ENCODE measurements around the gene FGF19. TPM values are rescaled to one million over a fixed set of nuclear protein-coding genes. Genes with fewer than 3 reads are reported as not detected.
A peak's percentile ranks its signal among the peaks of the same experiment; 100 is the strongest.

The FGF19 gene
- total RNA-seq, 2 donors from 2014 or later, result not detected

GRCh38 chr11:69685348-69685747, 18.5 kb downstream of the FGF19 start:
- Mint-ChIP-seq H3K4me1 (peaks cover 7% of the 10 kb centered on the region), H3K27ac (no peak overlapping the region), H3K36me3 (ENCODE audit: low read depth) (no peaks in the 10 kb centered on the region), H3K27me3 (peaks cover 29% of the 10 kb centered on the region), H3K4me3 (no peak overlapping the region)
- H3K9me3 ChIP-seq (ENCODE audit: control insufficient read depth, low read length, poor library complexity, severe bottlenecking), result no peaks in the 10 kb centered on the region
- ATAC-seq, result no peak
- DNase-seq, result no peak

- H3K4me3 Mint-ChIP-seq, result no peak overlapping the region
- H3K4me1 Mint-ChIP-seq, result peaks cover 7% of the 10 kb centered on the region
- peaks cover 22% of the 10 kb centered on the region for H3K27me3 Mint-ChIP-seq
- ATAC-seq (no peak), DNase-seq (no peak)
- no peaks in the 10 kb centered on the region for H3K9me3 ChIP-seq (ENCODE audit: control insufficient read depth, low read length, poor library complexity, severe bottlenecking)
- no peaks in the 10 kb centered on the region for H3K36me3 Mint-ChIP-seq (ENCODE audit: low read depth)
- H3K27ac Mint-ChIP-seq, result no peak overlapping the region
Measured at GRCh38 chr11:69684651-69685050, 19.2 kb downstream of the FGF19 start.

GRCh38 chr11:69683764-69684333, 20.0 kb downstream of the FGF19 start:
- Mint-ChIP-seq H3K4me3 (no peak overlapping the region), H3K27ac (no peak overlapping the region), H3K36me3 (ENCODE audit: low read depth) (no peaks in the 10 kb centered on the region), H3K27me3 (peaks cover 14% of the 10 kb centered on the region), H3K4me1 (peaks cover 7% of the 10 kb centered on the region)
- H3K9me3 ChIP-seq (ENCODE audit: control insufficient read depth, low read length, poor library complexity, severe bottlenecking), result no peaks in the 10 kb centered on the region
- ATAC-seq (no peak), DNase-seq (no peak)

- Mint-ChIP-seq H3K27me3 (peaks cover 7% of the 10 kb centered on the region), H3K4me1 (peaks cover 7% of the 10 kb centered on the region), H3K27ac (no peak overlapping the region), H3K4me3 (no peak overlapping the region), H3K36me3 (ENCODE audit: low read depth) (no peaks in the 10 kb centered on the region)
- ATAC-seq, result no peak
- DNase-seq, result no peak
- H3K9me3 ChIP-seq (ENCODE audit: control insufficient read depth, low read length, poor library complexity, severe bottlenecking), result no peaks in the 10 kb centered on the region
Measured at GRCh38 chr11:69682681-69683326, 21.0 kb downstream of the FGF19 start.

GRCh38 chr11:69682221-69682620, 21.6 kb downstream of the FGF19 start:
- ATAC-seq (no peak), DNase-seq (no peak)
- H3K4me1 Mint-ChIP-seq, result peaks cover 7% of the 10 kb centered on the region
- no peak overlapping the region for H3K4me3 Mint-ChIP-seq
- no peaks in the 10 kb centered on the region for H3K9me3 ChIP-seq (ENCODE audit: control insufficient read depth, low read length, poor library complexity, severe bottlenecking)
- H3K36me3 Mint-ChIP-seq (ENCODE audit: low read depth), result no peaks in the 10 kb centered on the region
- H3K27me3 Mint-ChIP-seq, result peaks cover 4% of the 10 kb centered on the region
- H3K27ac Mint-ChIP-seq, result no peak overlapping the region

- Mint-ChIP-seq H3K4me3 (no peak overlapping the region), H3K4me1 (peaks cover 5% of the 10 kb centered on the region), H3K27ac (no peak overlapping the region), H3K36me3 (ENCODE audit: low read depth) (no peaks in the 10 kb centered on the region), H3K27me3 (no peaks in the 10 kb centered on the region)
- DNase-seq, result no peak
- no peaks in the 10 kb centered on the region for H3K9me3 ChIP-seq (ENCODE audit: control insufficient read depth, low read length, poor library complexity, severe bottlenecking)
- no peak for ATAC-seq
Measured at GRCh38 chr11:69680688-69681087, 23.1 kb downstream of the FGF19 start.

- ATAC-seq (no peak), DNase-seq (no peak)
- Mint-ChIP-seq H3K27me3 (no peaks in the 10 kb centered on the region), H3K36me3 (ENCODE audit: low read depth) (no peaks in the 10 kb centered on the region), H3K4me3 (no peak overlapping the region), H3K4me1 (peaks cover 23% of the 10 kb centered on the region), H3K27ac (no peak overlapping the region)
- H3K9me3 ChIP-seq (ENCODE audit: control insufficient read depth, low read length, poor library complexity, severe bottlenecking), result no peaks in the 10 kb centered on the region
Measured at GRCh38 chr11:69677749-69678148, 26.1 kb downstream of the FGF19 start.

GRCh38 chr11:69674886-69675714, 28.7 kb downstream of the FGF19 start, which contains the start of gene LTO1:
TSS of gene LTO1 (minus strand) at chr11:69675353. CDS start at chr11:69675239, 114 bp downstream.
- H3K9me3 ChIP-seq (ENCODE audit: control insufficient read depth, low read length, poor library complexity, severe bottlenecking), result no peaks in the 10 kb centered on the region
- DNase-seq, result peak; percentile 89 to 91 (median 91)
- Mint-ChIP-seq H3K4me1 (peaks cover 28% of the 10 kb centered on the region), H3K27me3 (no peaks in the 10 kb centered on the region), H3K4me3 (peak within 1 kb of the TSS; percentile 94), H3K27ac (peak within 1 kb of the TSS; percentile 91), H3K36me3 (ENCODE audit: low read depth) (no peaks in the 10 kb centered on the region)
- peak; percentile 92 for ATAC-seq

- no peaks in the 10 kb centered on the region for H3K9me3 ChIP-seq (ENCODE audit: control insufficient read depth, low read length, poor library complexity, severe bottlenecking)
- H3K4me3 Mint-ChIP-seq, result peak overlapping the region; percentile 94
- peaks cover 28% of the 10 kb centered on the region for H3K4me1 Mint-ChIP-seq
- ATAC-seq (no peak), DNase-seq (no peak)
- no peaks in the 10 kb centered on the region for H3K36me3 Mint-ChIP-seq (ENCODE audit: low read depth)
- H3K27ac Mint-ChIP-seq, result peak overlapping the region; percentile 91
- no peaks in the 10 kb centered on the region for H3K27me3 Mint-ChIP-seq
Measured at GRCh38 chr11:69674267-69674885, 29.4 kb downstream of the FGF19 start.

GRCh38 chr11:69671734-69672465, 31.9 kb downstream of the FGF19 start:
- Mint-ChIP-seq H3K27ac (peak overlapping the region; percentile 43), H3K36me3 (ENCODE audit: low read depth) (peaks cover 2% of the 10 kb centered on the region)

GRCh38 chr11:69670158-69670845, 33.5 kb downstream of the FGF19 start:
- no peaks in the 10 kb centered on the region for H3K27me3 Mint-ChIP-seq
- H3K9me3 ChIP-seq (ENCODE audit: control insufficient read depth, low read length, poor library complexity, severe bottlenecking), result no peaks in the 10 kb centered on the region
- H3K36me3 Mint-ChIP-seq (ENCODE audit: low read depth), result peaks cover 2% of the 10 kb centered on the region
- H3K27ac Mint-ChIP-seq, result peak overlapping the region; percentile 59
- ATAC-seq (peak; percentile 28), DNase-seq (peak; percentile 36 to 43 (median 41))
- H3K4me3 Mint-ChIP-seq, result peak overlapping the region; percentile 28
- peaks cover 28% of the 10 kb centered on the region for H3K4me1 Mint-ChIP-seq

More at GRCh38 chr11:69671734-69672465, 31.9 kb downstream of the FGF19 start:
- Mint-ChIP-seq H3K4me1 (peaks cover 31% of the 10 kb centered on the region), H3K27me3 (no peaks in the 10 kb centered on the region), H3K4me3 (no peak overlapping the region)
- DNase-seq, result no peak
- H3K9me3 ChIP-seq (ENCODE audit: control insufficient read depth, low read length, poor library complexity, severe bottlenecking), result no peaks in the 10 kb centered on the region
- no peak for ATAC-seq

GRCh38 chr11:69669486-69669885, 34.3 kb downstream of the FGF19 start:
- ATAC-seq, result no peak
- Mint-ChIP-seq H3K36me3 (ENCODE audit: low read depth) (peaks cover 5% of the 10 kb centered on the region), H3K4me1 (peaks cover 24% of the 10 kb centered on the region), H3K27ac (peak overlapping the region; percentile 59), H3K27me3 (no peaks in the 10 kb centered on the region), H3K4me3 (no peak overlapping the region)
- DNase-seq, result no peak
- H3K9me3 ChIP-seq (ENCODE audit: control insufficient read depth, low read length, poor library complexity, severe bottlenecking), result no peaks in the 10 kb centered on the region
